ENCODE measurements around the gene PLXNA4. TPM values are rescaled to one million over a fixed set of nuclear protein-coding genes. Genes with fewer than 3 reads are reported as not detected.

Gene PLXNA4
- total and polyA plus RNA-seq, 4 donors, result 0.04 to 1.1 (median 0.41) TPM

DNA sequence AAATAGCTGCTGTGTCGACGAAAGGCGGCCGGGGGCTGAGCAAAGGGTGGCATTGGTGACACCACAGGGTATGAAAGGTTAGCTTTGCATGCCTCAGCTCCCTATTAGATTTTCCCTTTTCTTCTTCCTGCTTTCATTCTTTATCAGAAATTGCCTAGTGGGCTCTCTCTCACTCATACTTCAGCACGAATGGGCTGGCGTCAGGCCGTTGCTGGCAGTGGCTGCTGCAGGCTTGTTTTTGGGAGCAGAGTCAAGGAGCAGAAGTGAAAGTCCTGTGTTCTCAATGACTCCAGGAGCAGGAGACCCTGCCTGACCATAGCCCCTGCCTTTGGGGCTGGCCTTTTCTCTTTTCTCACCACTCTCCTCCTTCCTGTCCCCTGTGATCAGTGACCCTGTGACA is 318.0 kb downstream of the PLXNA4 start:
- no peak overlapping the region for H3K9ac ChIP-seq (ENCODE audit: low read depth in 1 of 2, low read length in 2 of 2)
- no peak for DNase-seq (ENCODE audit: low spot score)
- no peak overlapping the region for H3K27ac ChIP-seq (ENCODE audit: low read depth in 1 of 2, low read length in 2 of 2)
- H3K9me3 ChIP-seq (ENCODE audit: control insufficient read depth in 4 of 4, low read length in 3 of 4), result no peaks in the 10 kb centered on the region
- H3K36me3 ChIP-seq (ENCODE audit: control insufficient read depth in 4 of 4, insufficient read depth in 3 of 4, low read depth in 1 of 4, low read length in 3 of 4), result no peaks in the 10 kb centered on the region
- TF ChIP-seq RXRA (IDR thresholded peaks at IDR 0.05) (no peak), FOXA2 (IDR thresholded peaks at IDR 0.05) (no peak)
- no peaks in the 10 kb centered on the region for H3K27me3 ChIP-seq (ENCODE audit: control insufficient read depth in 4 of 4, insufficient read depth in 4 of 4, low read length in 3 of 4)
- WGBS, result 96% methylated on average over 7 of the region's 7 CpGs
- H3K4me3 ChIP-seq (ENCODE audit: low read depth in 1 of 3, low read length in 3 of 3), result no peak overlapping the region
- H3K4me1 ChIP-seq (ENCODE audit: control insufficient read depth in 4 of 4, insufficient read depth in 4 of 4, low read length in 3 of 4), result peaks cover 0 to 14% (median 4%) of the 10 kb centered on the region in 4 donors

DNA sequence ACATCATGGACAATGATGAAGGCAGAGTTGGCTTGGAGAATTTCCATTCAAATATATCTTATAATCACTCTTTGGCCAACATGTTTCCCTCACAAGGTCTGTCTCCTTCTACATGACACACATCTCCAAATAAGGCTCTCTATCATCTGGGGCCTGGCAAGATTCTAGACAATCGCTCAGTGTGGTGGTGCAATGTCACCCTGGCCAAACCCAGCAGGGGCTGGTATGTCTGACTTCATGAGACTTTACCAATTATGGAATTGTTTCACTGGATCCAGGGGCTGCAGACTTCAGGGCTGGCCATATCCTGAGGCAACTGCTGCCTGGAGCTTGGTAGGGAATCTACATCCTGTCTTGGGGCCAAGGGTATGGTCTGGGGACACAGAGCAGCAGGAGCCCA is 319.0 kb downstream of the PLXNA4 start:
- no peak for DNase-seq (ENCODE audit: low spot score)
- peaks cover 0 to 14% (median 4%) of the 10 kb centered on the region in 4 donors for H3K4me1 ChIP-seq (ENCODE audit: control insufficient read depth in 4 of 4, insufficient read depth in 4 of 4, low read length in 3 of 4)
- H3K27me3 ChIP-seq (ENCODE audit: control insufficient read depth in 4 of 4, insufficient read depth in 4 of 4, low read length in 3 of 4), result no peaks in the 10 kb centered on the region
- TF ChIP-seq, protein P1, sequence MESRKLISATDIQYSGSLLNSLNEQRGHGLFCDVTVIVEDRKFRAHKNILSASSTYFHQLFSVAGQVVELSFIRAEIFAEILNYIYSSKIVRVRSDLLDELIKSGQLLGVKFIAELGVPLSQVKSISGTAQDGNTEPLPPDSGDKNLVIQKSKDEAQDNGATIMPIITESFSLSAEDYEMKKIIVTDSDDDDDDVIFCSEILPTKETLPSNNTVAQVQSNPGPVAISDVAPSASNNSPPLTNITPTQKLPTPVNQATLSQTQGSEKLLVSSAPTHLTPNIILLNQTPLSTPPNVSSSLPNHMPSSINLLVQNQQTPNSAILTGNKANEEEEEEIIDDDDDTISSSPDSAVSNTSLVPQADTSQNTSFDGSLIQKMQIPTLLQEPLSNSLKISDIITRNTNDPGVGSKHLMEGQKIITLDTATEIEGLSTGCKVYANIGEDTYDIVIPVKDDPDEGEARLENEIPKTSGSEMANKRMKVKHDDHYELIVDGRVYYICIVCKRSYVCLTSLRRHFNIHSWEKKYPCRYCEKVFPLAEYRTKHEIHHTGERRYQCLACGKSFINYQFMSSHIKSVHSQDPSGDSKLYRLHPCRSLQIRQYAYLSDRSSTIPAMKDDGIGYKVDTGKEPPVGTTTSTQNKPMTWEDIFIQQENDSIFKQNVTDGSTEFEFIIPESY (IDR thresholded peaks at IDR 0.05), result no peak
- TF ChIP-seq GABPA (IDR thresholded peaks at IDR 0.05 in 1 of 2, conservative IDR thresholded peaks at IDR 0.05 in 1 of 2) (no peak), RAD21 (IDR thresholded peaks at IDR 0.05) (no peak), YY1 (IDR thresholded peaks at IDR 0.05) (no peak), JUND (IDR thresholded peaks at IDR 0.05) (no peak), FOXA2 (IDR thresholded peaks at IDR 0.05) (no peak), TAF1 (conservative IDR thresholded peaks at IDR 0.05) (no peak), NR2F2 (IDR thresholded peaks at IDR 0.05) (no peak), EGR1 (IDR thresholded peaks at IDR 0.05; ENCODE audit: low read depth in 2 of 2) (no peak), FOXA1 (IDR thresholded peaks at IDR 0.05) (no peak), SP1 (IDR thresholded peaks at IDR 0.05) (no peak), RXRA (IDR thresholded peaks at IDR 0.05) (no peak), HNF4A (conservative IDR thresholded peaks at IDR 0.05) (no peak), HNF4G (IDR thresholded peaks at IDR 0.05) (no peak)
- TF ChIP-seq, protein P2, sequence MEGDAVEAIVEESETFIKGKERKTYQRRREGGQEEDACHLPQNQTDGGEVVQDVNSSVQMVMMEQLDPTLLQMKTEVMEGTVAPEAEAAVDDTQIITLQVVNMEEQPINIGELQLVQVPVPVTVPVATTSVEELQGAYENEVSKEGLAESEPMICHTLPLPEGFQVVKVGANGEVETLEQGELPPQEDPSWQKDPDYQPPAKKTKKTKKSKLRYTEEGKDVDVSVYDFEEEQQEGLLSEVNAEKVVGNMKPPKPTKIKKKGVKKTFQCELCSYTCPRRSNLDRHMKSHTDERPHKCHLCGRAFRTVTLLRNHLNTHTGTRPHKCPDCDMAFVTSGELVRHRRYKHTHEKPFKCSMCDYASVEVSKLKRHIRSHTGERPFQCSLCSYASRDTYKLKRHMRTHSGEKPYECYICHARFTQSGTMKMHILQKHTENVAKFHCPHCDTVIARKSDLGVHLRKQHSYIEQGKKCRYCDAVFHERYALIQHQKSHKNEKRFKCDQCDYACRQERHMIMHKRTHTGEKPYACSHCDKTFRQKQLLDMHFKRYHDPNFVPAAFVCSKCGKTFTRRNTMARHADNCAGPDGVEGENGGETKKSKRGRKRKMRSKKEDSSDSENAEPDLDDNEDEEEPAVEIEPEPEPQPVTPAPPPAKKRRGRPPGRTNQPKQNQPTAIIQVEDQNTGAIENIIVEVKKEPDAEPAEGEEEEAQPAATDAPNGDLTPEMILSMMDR (IDR thresholded peaks at IDR 0.05; ENCODE audit: low read depth, low read length, missing input control), result no peak
- TF ChIP-seq, protein P3, sequence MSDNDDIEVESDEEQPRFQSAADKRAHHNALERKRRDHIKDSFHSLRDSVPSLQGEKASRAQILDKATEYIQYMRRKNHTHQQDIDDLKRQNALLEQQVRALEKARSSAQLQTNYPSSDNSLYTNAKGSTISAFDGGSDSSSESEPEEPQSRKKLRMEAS (IDR thresholded peaks at IDR 0.05), result no peak
- TF ChIP-seq, protein P4, sequence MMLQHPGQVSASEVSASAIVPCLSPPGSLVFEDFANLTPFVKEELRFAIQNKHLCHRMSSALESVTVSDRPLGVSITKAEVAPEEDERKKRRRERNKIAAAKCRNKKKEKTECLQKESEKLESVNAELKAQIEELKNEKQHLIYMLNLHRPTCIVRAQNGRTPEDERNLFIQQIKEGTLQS (IDR thresholded peaks at IDR 0.05), result no peak
- TF ChIP-seq, protein P5, sequence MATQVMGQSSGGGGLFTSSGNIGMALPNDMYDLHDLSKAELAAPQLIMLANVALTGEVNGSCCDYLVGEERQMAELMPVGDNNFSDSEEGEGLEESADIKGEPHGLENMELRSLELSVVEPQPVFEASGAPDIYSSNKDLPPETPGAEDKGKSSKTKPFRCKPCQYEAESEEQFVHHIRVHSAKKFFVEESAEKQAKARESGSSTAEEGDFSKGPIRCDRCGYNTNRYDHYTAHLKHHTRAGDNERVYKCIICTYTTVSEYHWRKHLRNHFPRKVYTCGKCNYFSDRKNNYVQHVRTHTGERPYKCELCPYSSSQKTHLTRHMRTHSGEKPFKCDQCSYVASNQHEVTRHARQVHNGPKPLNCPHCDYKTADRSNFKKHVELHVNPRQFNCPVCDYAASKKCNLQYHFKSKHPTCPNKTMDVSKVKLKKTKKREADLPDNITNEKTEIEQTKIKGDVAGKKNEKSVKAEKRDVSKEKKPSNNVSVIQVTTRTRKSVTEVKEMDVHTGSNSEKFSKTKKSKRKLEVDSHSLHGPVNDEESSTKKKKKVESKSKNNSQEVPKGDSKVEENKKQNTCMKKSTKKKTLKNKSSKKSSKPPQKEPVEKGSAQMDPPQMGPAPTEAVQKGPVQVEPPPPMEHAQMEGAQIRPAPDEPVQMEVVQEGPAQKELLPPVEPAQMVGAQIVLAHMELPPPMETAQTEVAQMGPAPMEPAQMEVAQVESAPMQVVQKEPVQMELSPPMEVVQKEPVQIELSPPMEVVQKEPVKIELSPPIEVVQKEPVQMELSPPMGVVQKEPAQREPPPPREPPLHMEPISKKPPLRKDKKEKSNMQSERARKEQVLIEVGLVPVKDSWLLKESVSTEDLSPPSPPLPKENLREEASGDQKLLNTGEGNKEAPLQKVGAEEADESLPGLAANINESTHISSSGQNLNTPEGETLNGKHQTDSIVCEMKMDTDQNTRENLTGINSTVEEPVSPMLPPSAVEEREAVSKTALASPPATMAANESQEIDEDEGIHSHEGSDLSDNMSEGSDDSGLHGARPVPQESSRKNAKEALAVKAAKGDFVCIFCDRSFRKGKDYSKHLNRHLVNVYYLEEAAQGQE (IDR thresholded peaks at IDR 0.05), result no peak
- no peak overlapping the region for H3K4me3 ChIP-seq (ENCODE audit: low read depth in 1 of 3, low read length in 3 of 3)
- no peak overlapping the region for H3K27ac ChIP-seq (ENCODE audit: low read depth in 1 of 2, low read length in 2 of 2)
- H3K9ac ChIP-seq (ENCODE audit: low read depth in 1 of 2, low read length in 2 of 2), result no peak overlapping the region
- H3K36me3 ChIP-seq (ENCODE audit: control insufficient read depth in 4 of 4, insufficient read depth in 3 of 4, low read depth in 1 of 4, low read length in 3 of 4), result no peaks in the 10 kb centered on the region
- H3K9me3 ChIP-seq (ENCODE audit: control insufficient read depth in 4 of 4, low read length in 3 of 4), result no peaks in the 10 kb centered on the region
- 100% methylated on average over 1 of the region's 1 CpG for WGBS
